Lower leg skin (tissue), 3 donors: Measurements from ENCODE around the gene PLGRKT.

Experiments
- POLR2A ChIP-seq, 2 donors: fragments of 450-650 bp; IDR thresholded peaks; one replicate each; pipeline ENCODE4 v1.6.1; 2016 to 2017; ENCODE audit warnings: antibody characterized with exemption in 2 of 2, mild to moderate bottlenecking in 1 of 2, moderate library complexity in 1 of 2
- TF ChIP-seq, protein P1 (sequence below), 3 donors: fragments of 450-650 bp; IDR thresholded peaks; one replicate each; pipeline ENCODE4 v1.5.1; 2016; ENCODE audit warnings: antibody characterized with exemption in 3 of 3, mild to moderate bottlenecking in 3 of 3, moderate library complexity in 2 of 3

DNA sequence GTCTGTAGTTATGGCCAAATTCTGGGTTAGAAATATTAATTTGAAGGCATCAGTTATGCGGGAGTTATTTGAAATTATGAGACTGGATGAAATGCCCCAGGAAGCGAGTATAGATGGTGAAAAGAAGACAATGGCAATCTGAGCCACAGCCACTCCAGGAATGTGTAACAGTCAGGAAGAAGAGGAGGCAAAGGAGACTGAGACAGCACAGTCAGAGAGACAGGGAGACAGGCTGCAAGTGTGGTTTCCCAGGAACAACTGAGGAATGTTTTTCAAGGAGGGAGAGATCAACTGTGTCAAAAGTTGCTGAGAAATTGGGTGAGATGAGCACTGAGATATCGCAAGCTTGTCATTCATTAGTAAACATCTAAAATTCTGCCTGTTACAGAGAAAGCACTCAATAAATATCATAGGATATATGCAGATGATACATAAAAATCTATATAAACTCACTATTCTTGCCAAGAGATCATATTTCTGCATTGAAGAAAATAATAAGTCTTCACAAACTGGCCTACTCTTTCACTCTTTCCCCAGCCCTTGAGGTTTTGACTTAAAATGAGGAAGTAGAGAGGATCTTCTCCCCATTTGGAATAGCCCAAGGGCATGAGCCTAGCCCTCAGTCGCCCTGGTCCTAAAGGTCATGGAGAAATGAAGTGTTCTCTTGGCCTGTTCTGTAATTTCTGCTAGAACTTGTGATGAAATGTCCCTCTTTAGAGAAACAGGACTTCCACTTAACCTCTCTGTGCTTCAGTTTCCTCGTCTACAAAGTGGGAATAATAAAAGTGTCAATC, 49.5 kb downstream of the PLGRKT start:
- TF ChIP-seq, protein P1, sequence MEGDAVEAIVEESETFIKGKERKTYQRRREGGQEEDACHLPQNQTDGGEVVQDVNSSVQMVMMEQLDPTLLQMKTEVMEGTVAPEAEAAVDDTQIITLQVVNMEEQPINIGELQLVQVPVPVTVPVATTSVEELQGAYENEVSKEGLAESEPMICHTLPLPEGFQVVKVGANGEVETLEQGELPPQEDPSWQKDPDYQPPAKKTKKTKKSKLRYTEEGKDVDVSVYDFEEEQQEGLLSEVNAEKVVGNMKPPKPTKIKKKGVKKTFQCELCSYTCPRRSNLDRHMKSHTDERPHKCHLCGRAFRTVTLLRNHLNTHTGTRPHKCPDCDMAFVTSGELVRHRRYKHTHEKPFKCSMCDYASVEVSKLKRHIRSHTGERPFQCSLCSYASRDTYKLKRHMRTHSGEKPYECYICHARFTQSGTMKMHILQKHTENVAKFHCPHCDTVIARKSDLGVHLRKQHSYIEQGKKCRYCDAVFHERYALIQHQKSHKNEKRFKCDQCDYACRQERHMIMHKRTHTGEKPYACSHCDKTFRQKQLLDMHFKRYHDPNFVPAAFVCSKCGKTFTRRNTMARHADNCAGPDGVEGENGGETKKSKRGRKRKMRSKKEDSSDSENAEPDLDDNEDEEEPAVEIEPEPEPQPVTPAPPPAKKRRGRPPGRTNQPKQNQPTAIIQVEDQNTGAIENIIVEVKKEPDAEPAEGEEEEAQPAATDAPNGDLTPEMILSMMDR (IDR thresholded peaks at IDR 0.05) = no peak
- TF ChIP-seq POLR2A (IDR thresholded peaks at IDR 0.05) = no peak
